GM18867 (cell line): ENCODE results near the gene FBXO8.
"Not testable (repeated sequence)": the region's sequence is repeated elsewhere in the genome, so short reads cannot be mapped to it uniquely, and the experiment has no call there.

Experiments
- ATAC-seq: cut with Tn5 transposase; IDR thresholded peaks from one replicate; pipeline ENCODE4 v1.9.1; 2021; ENCODE audit warnings: mild to moderate bottlenecking, moderate library complexity; ENCODE audit not compliant: unreplicated experiment

The FBXO8 gene, protein sequence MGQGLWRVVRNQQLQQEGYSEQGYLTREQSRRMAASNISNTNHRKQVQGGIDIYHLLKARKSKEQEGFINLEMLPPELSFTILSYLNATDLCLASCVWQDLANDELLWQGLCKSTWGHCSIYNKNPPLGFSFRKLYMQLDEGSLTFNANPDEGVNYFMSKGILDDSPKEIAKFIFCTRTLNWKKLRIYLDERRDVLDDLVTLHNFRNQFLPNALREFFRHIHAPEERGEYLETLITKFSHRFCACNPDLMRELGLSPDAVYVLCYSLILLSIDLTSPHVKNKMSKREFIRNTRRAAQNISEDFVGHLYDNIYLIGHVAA

DNA sequence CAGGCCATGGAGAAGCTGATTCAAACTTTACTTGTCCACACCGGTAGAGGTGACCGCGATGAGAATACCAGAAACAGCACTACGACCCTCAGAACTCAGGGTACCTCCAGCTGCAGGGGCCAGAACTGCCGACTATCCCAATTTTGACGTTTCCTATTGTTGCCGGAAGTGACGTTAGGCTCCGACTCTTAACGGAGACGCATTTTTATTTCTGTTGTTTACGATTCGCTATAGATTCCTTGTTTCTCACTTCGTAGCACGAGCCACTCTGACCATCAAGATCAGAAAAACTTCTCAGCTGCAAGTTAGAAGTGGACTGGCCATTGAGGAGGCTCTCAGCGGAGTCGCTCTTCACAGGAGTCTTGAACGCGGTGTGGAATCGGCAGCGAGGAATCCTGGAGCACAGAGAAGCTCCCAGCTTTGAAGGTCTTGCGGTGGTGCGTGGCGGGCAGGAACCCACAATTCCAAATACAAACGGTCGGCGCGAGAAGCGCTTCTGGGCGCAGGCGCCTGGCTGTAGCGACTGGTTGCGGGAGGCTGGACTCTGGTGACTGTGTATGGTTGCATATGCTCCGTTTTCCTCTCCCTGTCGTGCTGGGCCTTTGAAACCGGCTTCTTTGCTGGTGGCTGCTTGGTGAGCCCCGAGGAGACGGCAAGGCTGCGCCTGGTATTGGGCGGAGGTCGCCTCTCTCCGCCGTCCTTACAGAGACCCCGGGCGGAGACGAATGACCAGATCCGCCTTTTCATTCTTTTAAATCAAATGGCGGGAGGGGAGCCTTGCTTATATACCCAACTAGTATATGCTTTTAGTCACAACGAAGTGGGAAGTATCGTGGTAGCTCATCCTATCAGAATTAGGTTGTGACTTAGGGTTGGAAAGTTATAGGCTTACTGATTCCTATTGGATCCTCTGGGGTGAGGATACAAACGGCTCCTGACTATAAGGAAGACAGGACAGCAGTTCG lies at the start of gene FBXO8, which contains the start of gene CEP44:
Gene FBXO8 (minus strand): TSS at position 161 of the 965 bp plus-strand sequence. CDS start 20,575 bp downstream, outside the sequence.
Gene CEP44 (plus strand): TSS at position 405 of the 965 bp plus-strand sequence. CDS start 15,211 bp downstream, outside the sequence.
- peak; percentile 64 for ATAC-seq

DNA sequence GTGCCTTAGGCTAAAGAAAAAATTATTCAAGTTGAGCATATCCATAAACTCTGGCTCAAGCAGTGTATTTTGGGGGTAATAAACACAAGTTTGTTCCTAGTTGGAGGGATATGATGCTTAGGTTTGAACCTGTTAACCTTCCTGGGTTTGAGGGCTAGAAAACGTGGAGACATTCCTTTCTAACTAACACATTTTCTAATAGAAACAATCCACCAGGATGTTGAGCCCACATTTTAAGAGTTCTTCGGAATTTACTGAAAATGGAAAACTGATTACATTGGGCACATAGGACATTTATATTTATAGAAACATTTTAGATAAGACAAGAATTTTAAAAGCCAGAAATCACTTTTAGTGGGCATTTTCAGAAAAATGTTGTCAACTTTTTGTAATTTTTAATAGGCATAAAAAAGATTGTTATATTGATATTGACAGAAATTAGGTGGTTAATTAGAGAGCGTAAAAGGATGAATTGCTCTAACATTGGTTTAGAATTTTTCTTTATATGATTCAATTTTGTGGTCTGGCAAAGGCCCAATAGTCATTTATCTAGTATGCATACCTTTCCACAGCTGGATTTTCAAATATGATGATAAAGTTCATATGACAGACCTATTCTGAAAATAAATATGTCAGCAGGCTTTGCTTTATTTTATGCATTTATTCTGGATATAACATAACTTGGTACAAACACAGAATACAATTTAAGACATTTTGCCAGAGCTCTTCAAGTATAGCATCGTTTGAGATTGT lies 49.5 kb upstream of the FBXO8 start:
- ATAC-seq: no peak

DNA sequence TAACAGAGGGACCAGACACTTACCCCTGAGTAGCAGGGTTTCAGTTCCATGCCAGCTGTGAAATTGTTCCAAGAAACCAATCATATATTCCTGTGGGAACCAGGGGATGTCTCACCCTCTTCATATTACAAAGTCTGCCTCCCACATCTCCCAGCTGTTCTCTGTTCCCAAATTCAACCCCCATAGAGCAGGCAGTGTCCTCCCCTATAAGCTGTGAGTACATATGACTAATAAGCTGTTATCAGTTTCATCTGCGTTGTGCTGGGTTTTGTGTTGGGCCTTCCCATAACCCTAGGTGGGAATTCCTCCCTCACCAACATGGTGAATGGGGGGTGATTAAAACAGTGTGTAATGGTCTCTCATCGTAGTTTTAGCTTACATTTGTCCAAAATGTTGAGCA lies 41.3 kb upstream of the FBXO8 start:
- ATAC-seq: no peak

DNA sequence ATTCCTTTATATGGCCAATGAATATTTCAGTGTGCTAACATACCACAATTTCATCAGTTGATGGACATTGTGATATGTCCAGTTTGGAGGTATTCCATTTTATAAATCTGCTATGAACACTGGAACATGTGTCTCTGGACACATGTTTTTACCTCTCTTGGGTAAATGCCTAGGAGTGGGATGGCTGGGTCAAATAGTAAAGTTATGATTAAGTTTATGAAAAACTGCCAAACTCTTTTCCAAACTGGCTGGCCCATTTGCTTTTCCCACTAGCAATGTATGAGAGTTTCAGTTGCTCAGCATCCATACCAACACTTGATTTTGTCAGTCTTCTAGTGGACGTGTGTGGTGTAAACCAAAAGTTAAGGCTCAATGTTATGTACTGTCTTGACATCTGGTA lies 40.8 kb upstream of the FBXO8 start:
- no peak for ATAC-seq

DNA sequence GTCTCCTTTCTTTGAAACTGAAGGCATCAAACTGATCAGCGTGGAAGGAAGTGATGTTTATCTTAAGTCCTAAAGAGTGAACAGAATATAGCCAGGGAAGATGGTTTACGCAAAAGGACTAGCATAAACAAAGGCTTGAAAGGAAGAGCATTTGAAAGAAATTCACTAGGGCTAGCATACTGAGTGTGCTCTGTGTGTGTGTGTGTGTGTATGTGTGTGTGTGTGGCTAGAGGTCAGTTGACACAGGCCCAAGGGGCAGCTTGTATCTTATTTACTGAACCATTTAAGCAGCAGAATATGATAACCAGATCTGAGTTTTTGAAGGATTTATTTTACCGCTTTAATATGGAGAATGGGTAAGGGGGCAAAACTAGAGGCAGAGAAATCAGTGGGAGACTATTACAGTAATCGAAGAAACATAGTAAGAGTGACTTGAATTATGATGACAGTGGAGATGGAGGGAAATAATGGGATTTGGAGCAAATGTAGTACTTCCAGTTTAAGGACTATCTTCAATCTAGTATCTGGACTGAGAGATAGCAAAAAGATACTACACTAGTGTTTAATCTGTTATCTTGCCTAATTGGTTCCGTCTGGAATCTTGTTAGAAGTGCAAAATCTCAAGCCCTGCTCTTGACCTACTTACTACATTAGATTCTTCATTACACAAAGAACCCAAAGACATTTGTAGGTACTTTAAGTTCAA lies 37.2 kb upstream of the FBXO8 start:
- ATAC-seq: no peak

DNA sequence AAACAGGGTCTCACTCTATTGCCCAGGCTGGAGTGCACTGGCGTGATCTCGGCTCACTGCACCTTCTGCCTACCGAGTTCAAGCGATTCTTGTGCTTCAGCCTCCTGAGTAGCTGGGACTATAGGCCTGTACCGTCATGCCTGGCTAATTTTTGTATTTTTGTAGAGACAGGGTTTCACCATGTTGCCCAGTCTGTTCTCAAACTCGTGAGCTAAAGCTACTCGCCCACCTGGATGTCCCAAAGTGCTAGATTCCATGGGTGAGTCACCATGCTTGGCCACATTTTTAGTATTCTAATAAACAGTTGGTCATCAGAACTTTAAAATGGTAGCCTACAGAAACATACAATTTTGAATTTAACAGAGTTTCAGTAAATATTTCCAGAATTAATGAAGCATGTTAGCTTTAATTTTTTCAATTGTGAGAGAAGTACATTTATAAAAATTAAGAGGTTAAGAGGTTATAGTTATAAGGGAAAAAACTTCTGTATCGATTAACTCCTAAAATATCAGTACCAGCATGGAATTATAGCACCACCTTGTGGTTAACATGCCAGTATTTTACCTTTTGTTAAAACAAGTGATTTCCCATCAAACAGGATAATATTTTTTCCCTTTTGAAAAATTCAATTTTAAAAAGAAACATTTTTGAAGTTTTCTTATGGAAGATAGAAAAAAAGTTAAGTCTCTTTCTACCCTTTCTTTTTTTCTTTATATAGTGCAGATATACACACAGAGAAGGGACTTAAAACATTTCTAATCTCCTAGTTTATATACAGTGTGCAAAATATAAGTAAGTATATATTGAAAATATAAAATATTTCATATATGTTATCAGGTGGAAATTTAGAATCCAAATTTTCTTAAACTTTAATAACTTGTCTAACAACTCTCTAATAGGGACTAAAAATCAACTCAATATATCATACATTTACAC lies 35.6 kb upstream of the FBXO8 start:
- ATAC-seq: peak; percentile 49

DNA sequence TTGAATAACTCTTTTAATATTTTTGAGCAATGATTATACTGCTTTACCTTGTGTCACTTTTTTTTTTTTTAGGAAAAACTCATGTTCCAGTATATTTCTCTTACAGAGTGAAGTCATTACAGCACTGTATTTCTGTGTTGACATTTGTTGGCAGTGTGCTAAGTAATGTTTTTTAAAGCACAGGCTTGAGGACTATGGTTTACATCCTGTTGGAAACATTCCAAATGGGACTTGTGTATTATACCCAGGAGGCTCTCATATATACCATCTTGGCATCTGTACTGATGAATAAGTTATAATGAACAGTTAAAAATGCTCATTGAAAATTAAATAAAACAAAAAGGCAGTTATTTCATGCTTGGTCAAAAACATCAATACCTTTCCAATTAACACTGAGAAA lies 34.1 kb upstream of the FBXO8 start:
- no peak for ATAC-seq

DNA sequence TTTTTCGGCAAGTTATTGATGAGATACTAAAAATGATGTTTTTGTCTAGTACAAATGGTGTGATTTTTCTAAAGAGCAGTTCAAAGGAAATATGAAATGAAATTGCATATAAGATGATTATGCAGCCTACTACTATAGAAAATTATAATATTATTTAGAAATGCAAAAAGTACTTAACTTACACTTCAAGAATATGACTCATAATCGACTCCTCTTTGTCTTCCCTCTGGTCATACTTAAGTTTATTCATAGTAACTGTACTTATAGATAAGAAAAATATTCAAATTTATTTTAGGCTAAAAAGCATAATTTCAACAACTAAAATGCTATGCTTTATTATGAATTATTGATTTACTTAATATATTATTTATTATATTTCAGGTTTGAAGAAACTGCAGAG lies 33.5 kb upstream of the FBXO8 start:
- ATAC-seq: no peak

DNA sequence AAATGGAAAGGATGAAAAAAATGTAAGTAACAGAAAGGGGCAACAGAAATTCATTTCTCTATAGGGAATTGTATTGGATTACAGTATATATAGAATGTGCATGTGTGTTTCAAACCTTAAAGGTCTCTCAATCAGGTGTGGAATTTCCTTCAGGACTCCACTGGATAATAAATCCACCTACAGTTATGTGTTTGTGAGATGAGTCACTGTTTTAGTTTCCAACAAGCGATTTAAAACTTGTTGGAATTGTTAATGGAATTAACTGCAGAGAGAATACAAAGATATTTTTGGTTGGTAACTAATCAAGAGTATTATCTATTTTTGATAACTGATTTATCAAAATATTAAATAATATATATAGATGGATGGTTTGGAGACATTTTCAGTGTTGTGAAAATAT lies 33.1 kb upstream of the FBXO8 start:
- no peak for ATAC-seq

DNA sequence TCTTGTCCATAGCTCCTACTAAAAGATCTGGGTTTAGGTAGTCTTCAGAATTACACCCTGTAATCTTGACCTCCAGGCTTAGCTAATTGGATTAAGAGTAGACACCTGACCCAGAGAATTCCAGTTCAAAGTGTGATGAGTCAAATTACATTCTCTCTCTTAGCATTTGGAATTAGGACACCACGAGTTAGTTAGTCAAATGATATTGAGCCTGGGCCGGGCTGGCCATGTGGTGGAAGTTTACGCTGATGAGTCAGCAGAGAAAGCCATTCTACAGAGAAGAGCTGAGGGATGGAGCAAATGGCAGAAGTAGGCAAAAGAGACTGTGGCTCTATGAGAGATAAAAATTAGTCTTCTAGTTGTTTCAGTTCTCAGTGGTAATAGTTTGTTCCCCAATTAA lies 31.3 kb upstream of the FBXO8 start:
- no peak for ATAC-seq

DNA sequence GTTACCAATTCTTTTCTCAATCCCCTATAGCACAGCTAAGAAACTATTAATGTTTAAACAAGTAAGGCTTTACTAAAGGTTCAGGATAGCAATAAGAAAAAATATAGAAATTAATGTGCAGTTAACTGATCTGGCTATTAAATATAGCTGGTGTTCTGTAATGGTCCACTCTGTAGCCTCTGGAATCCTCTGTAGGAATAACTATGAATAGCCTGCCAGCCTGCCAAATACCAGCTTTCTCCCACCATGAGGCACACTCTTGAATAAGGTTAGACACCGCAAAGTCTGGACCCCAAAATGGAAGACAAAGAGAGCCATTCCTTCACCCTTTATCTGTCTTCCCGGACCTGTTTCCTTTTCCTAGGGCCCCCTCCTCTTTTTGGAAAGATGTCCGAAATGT lies 30.8 kb upstream of the FBXO8 start:
- ATAC-seq: no peak

DNA sequence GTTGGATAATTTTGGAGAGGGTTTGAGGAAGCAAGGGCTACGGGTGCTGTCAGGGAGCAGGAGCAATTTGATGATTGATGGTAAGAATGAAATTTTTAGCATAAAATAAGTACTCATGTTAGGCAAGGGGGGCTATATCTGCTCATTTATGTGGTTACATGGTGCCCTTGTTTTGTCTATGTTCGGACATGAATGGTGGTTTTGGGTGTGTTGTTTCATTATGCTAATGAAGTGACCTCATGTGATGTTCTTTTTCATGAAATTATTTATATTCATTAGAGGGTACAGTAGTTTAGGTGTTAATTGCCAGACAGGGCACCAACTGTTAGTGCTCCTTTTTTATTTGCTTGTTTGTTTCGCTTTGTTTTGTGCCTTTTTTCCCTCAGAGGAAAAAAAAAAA lies 29.5 kb upstream of the FBXO8 start:
- ATAC-seq: no peak

DNA sequence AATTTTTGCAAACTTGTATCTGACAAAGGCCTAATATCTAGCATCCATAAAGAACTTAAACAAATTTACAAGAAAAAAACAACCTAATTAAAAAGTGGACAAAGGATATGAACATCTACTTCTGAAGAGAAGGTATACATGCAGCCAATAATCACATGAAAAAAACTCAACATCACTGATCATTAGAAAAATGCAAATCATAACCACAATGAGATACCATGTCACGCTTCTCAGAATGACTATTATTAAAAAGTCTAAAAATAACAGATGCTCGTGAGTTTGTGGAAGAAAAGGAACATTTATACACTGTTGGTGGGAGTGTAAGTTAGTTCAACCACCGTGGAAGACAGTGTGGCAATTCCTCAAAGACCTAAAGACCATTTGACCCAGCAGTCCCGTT lies 24.2 kb upstream of the FBXO8 start:
- ATAC-seq: peak; percentile 48

DNA sequence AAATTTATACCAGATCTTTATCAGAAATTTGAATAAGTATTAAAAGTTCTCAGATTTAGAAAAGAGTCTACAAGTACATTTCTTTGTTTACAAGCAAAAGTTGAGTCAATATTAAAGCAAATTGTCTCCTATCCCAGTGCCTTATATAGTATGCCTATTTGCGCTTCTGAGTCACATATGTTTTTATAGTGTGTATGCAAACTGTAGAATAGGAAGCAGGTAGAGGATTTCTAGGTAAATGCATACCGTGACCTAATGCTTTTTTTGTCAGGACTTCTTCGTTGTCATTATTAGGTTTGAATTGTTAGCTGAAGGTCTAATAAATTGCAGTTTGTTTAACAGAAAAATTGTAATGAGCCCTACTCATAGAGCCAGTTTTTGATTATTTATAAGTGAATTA lies 22.5 kb upstream of the FBXO8 start:
- ATAC-seq: no peak

DNA sequence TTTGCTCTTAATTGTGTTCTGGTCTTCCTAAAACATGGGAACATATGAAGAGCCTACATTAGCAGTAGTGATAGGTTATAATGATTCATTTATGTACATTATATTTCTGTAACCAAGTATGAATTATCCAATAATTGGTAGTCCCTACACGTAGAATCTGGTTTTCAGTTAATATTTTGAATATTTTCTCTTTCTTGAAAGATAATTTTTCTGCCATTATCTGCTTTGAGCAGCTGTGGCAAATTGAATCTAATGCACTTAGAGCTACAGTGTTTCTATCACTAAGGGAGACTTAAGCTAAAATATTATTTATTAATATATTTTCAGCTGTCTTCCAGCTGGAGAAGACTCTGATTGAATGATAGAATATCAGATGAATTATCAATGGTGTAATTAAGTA lies 21.2 kb upstream of the FBXO8 start:
- no peak for ATAC-seq

DNA sequence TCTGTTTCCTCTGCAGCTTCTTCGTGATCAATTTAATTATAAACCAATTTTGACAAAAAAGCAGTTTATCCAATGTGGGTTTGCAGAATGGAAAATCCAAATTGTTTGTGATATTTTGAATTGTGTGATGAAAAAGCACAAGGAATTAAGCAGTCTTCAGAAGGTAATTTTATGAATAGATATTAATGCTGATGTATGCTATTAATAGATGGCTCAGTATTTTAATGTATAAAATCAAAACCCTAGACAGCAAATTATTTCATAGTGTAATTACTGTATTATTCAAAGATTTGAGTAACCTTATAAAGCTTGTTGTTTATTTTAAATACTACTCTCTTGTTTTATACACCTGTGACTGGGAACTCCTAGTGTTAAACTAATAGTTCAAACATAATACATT lies 20.2 kb upstream of the FBXO8 start:
- ATAC-seq: no peak

DNA sequence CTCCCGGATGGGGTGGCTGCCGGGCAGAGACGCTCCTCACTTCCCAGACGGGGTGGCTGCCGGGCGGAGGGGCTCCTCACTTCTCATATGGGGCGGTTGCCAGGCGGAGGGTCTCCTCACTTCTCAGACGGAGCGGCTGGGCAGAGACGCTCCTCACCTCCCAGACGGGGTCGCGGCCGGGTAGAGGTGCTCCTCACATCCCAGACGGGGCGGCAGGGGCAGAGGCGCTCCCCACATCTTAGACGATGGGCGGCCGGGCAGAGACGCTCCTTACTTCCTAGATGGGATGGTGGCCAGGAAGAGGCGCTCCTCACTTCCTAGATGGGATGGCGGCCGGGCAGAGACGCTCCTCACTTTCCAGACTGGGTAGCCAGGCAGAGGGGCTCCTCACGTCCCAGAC lies 11.7 kb upstream of the FBXO8 start:
- not testable (repeated sequence) for ATAC-seq

DNA sequence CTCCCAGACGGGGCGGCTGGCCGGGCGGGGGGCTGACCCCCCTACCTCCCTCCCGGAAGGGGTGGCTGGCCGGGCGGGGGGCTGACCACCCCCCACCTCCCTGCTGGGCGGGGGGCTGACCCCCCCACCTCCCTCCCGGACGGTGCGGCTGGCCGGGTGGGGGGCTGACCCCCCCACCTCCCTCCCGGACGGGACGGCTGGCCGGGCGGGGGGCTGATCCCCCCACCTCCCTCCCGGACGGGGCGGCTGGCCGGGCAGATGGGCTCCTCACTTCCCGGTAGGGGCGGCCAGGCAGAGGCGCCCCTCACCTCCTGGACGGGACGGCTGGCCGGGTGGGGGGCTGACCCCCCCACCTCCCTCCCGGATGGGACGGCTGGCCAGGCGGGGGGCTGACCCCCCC lies 11.2 kb upstream of the FBXO8 start:
- not testable (repeated sequence) for ATAC-seq

DNA sequence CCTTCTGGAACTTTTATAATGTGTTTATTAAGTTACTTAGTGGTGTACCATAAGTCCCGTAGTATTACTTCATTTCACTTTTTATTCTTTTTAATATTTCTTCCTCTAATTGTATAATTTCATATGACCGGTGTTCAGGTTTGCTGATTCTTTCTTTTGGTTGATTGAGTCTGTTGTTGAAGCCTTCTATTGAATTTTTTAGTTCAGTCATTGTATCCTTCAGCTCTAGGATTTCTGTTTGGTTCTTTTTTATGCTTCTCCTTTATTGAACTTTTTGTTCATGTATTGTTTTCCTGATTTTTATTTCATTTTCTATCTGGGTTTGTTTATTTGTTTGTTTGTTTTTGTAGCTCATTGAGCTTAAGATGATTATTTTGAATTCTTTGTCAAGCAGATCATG lies 9.0 kb upstream of the FBXO8 start:
- ATAC-seq: no peak
